Thyroid gland (tissue), 4 donors: ENCODE results near the gene EIF1AY. TPM values are rescaled to one million over a fixed set of nuclear protein-coding genes. Genes with fewer than 3 reads are reported as not detected.

Experiments used
- DNase-seq, 2 donors: peaks; one replicate each; pipeline ENCODE4 v3.0.0-alpha.2; 2019
- H3K27ac ChIP-seq, 3 donors: fragments of 200-600 bp; sonication (generic); 1 replicate in 2 of 3; 2 replicates in 1 of 3; pipeline ENCODE4 v1.5.1; 2016 to 2019; ENCODE audit warnings: mild to moderate bottlenecking in 1 of 3, moderate library complexity in 1 of 3
- H3K27me3 ChIP-seq: fragments of 200-600 bp; sonication (generic); one replicate; pipeline ENCODE4 v1.5.1; 2019
- H3K36me3 ChIP-seq, 2 donors: fragments of 200-600 bp; sonication (generic); one replicate each; pipeline ENCODE4 v1.5.1; 2016 to 2019
- H3K4me1 ChIP-seq, 2 donors: fragments of 200-600 bp; sonication (generic); one replicate each; pipeline ENCODE4 v1.5.1; 2017 to 2019
- H3K4me3 ChIP-seq, 3 donors: fragments of 200-600 bp; sonication (generic); replicated peaks in 1 of 3; 1 replicate in 2 of 3; 2 replicates in 1 of 3; pipeline ENCODE4 v1.5.1; 2016; ENCODE audit warnings: mild to moderate bottlenecking in 1 of 3
- H3K9me3 ChIP-seq: fragments of 200-600 bp; sonication (generic); one replicate; pipeline ENCODE4 v1.5.1; 2017
- POLR2A ChIP-seq, 2 donors: fragments of 450-650 bp; IDR thresholded peaks; one replicate each; pipeline ENCODE4 v1.6.1; 2017; ENCODE audit warnings: antibody characterized with exemption in 2 of 2, mild to moderate bottlenecking in 2 of 2, moderate library complexity in 1 of 2
- WGBS, 2 donors: methylation state at CpG; one replicate each; pipeline ENCODE4 v1.1.5; 2017; 5-methylcytosine and 5-hydroxymethylcytosine counted together
- intact Hi-C: fragments of 100-400 bp; cut with DNase I; formaldehyde crosslinking; loops from one replicate; pipeline ENCODE4 v1.15.1; 2023
- total RNA-seq, 4 donors: library from RNA; depleted of rRNA; stranded (reverse); fragments of >200 nt; gene quantifications; one replicate each; pipeline ENCODE4 v1.2.3, GENCODE V29; 2016
- TF ChIP-seq, protein P1 (sequence below), 6 experiments: fragments of 200-600 bp in 3 of 6; fragments of 450-650 bp in 3 of 6; sonication (generic) in 3 of 6; IDR thresholded peaks; one replicate each; pipeline ENCODE4 v1.5.1; 2016 to 2019; ENCODE audit warnings: antibody characterized with exemption in 6 of 6, mild to moderate bottlenecking in 2 of 6, inconsistent platforms in 1 of 6, moderate library complexity in 1 of 6

Gene EIF1AY
- total RNA-seq, 4 donors from 2014 or later = 14.9 to 19.3 TPM; not detected in 2

DNA sequence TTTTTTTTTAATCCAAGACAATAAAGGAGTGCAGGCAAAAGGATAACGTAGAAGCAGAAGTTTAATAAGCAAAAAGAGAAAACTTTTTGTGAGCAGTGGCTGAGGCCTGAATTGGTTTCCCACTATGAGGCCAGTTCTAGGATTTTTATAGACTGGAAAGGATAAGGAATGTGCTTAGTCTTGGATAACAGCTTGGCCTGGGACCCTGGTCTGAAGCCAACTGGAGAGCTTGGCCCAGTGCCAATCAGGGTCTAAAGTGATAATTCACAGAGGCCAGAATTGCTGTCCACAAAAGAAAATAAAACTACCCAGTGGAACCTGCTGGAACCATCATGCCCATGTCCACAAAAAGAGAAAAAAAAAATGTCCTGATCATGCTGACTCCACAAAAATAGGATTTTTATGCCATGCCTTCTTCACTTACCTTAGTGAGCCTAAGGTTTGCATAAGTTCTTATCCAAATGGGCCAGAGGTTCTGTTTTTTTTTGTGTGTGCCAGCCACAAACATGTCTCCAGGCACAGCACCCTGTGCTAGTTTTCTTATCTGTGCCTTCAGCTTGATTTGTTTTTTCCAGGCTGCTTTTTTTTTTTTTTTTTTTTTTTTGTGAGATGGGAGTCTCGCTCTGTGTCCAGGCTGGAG is 15.6 kb upstream of the EIF1AY start:
- intact Hi-C loops = no loop called here
- Histone ChIP-seq H3K4me3 (no peak overlapping the region), H3K27ac (no peak overlapping the region), H3K27me3 (no peaks in the 10 kb centered on the region), H3K36me3 (no peaks in the 10 kb centered on the region), H3K4me1 (no peaks in the 10 kb centered on the region), H3K9me3 (no peaks in the 10 kb centered on the region)
- TF ChIP-seq, protein P1, sequence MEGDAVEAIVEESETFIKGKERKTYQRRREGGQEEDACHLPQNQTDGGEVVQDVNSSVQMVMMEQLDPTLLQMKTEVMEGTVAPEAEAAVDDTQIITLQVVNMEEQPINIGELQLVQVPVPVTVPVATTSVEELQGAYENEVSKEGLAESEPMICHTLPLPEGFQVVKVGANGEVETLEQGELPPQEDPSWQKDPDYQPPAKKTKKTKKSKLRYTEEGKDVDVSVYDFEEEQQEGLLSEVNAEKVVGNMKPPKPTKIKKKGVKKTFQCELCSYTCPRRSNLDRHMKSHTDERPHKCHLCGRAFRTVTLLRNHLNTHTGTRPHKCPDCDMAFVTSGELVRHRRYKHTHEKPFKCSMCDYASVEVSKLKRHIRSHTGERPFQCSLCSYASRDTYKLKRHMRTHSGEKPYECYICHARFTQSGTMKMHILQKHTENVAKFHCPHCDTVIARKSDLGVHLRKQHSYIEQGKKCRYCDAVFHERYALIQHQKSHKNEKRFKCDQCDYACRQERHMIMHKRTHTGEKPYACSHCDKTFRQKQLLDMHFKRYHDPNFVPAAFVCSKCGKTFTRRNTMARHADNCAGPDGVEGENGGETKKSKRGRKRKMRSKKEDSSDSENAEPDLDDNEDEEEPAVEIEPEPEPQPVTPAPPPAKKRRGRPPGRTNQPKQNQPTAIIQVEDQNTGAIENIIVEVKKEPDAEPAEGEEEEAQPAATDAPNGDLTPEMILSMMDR (IDR thresholded peaks at IDR 0.05) = no peak
- no peak for TF ChIP-seq POLR2A (IDR thresholded peaks at IDR 0.05)
- WGBS, 2 donors = 43 to 47% methylated on average over 2 of the region's 2 CpGs
- DNase-seq = peak; percentile 65 to 75

DNA sequence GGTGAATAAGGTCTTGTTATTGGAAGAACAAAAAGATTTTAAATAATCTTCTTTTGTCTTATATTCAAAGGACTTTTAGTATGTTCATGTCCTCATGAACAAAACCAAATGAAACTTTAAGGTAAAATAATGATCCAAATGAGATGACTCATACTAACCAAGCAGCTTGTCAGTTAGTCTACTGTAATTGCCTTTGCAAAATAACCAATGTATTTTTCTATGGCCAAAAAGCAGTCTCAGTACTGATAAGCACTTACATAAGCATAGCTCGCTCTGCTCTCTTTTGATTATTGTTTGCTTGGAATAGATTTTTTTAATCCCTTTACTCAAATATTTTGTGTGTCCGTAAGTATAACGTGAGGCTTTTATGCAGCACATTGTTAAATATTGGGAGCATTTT is 4.3 kb upstream of the EIF1AY start:
- 77 to 92% methylated on average over 3 of the region's 3 CpGs for WGBS, 2 donors
- no peak for TF ChIP-seq POLR2A (IDR thresholded peaks at IDR 0.05)
- TF ChIP-seq, protein P1 (IDR thresholded peaks at IDR 0.05) = no peak
- Histone ChIP-seq H3K9me3 (no peaks in the 10 kb centered on the region), H3K27ac (no peak overlapping the region), H3K36me3 (no peaks in the 10 kb centered on the region), H3K27me3 (no peaks in the 10 kb centered on the region), H3K4me3 (no peak overlapping the region), H3K4me1 (no peaks in the 10 kb centered on the region)
- intact Hi-C loops = no loop called here
- DNase-seq = no peak

DNA sequence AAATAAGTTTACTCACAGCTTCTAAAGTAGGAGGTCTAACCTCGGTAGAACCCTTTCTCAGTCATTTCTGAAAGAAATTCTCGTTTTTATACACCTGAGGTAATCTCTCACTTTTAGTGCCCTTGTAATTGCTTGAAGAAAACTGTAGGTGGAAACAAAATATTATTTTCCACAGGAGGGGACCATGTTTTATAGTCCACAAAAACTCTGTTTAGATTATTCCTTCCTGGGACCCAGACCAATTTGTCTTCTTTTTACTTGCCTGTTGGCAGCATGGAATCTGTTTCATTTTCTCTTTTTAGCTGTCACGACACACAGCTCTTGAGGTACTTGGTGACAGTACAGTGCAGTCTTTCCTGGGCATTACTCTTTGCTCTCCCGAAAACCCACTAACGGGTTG is 930 bp downstream of the EIF1AY start:
- no peaks in the 10 kb centered on the region for H3K36me3 ChIP-seq
- no peaks in the 10 kb centered on the region for H3K4me1 ChIP-seq
- no peak for DNase-seq
- H3K9me3 ChIP-seq = no peaks in the 10 kb centered on the region
- no peak overlapping the region for H3K27ac ChIP-seq
- intact Hi-C loops = no loop called here
- H3K4me3 ChIP-seq = no peak overlapping the region
- no peak for TF ChIP-seq POLR2A (IDR thresholded peaks at IDR 0.05)
- TF ChIP-seq, protein P1 (IDR thresholded peaks at IDR 0.05) = peak in 2 of 6 experiments; percentile 12 to 17
- no peaks in the 10 kb centered on the region for H3K27me3 ChIP-seq
- 7 to 13% methylated on average over 5 of the region's 5 CpGs for WGBS, 2 donors

DNA sequence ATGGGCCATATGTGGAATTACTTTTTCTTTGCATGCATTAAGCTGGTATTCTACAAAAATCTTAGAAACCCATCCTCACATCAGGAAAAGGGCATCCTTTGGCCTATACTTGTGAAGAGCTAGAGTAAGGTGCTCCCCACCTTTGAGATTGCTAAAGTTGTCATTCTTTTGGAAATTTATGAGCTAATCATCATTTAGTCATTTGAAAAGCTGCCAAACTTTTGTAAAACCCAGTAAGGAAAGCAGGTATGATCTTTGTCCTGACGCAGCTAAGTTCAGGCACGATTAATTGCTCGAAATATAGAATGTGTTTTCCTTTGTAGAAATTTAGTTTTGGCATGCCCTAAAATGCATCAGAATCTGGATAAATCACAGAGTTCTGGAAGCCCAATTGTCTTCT is 2.6 kb downstream of the EIF1AY start:
- no peak for DNase-seq
- Histone ChIP-seq H3K27me3 (no peaks in the 10 kb centered on the region), H3K27ac (no peak overlapping the region), H3K9me3 (no peaks in the 10 kb centered on the region), H3K4me1 (no peaks in the 10 kb centered on the region), H3K36me3 (no peaks in the 10 kb centered on the region), H3K4me3 (no peak overlapping the region)
- whole genome bisulfite sequencing, 2 donors = 94 to 98% methylated on average over 3 of the region's 3 CpGs
- TF ChIP-seq POLR2A (IDR thresholded peaks at IDR 0.05) = no peak
- TF ChIP-seq, protein P1 (IDR thresholded peaks at IDR 0.05) = no peak
- intact Hi-C loops = no loop called here

DNA sequence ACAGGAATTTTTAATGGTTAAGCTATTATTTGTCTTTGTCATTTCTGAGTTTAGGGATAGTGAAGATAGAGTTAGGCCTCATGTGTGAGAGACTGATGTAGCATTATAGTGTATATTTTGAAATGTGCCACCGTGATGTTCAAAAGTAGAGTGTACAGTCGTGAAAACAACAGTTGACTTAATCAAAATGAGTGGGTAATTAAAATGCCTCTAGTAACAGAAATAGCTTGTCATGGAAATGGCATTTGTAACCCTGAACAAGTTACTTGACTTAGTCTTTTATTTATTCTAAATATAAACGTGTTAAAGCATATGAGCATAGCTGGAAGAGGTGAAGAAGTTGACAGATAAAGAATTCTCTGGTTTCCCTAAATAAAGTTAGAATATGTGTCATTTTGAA is 6.1 kb downstream of the EIF1AY start:
- TF ChIP-seq POLR2A (IDR thresholded peaks at IDR 0.05) = no peak
- TF ChIP-seq, protein P1 (IDR thresholded peaks at IDR 0.05) = no peak
- Histone ChIP-seq H3K9me3 (no peaks in the 10 kb centered on the region), H3K4me3 (no peak overlapping the region), H3K27ac (no peak overlapping the region), H3K27me3 (no peaks in the 10 kb centered on the region), H3K36me3 (no peaks in the 10 kb centered on the region), H3K4me1 (no peaks in the 10 kb centered on the region)
- WGBS, 2 donors = 90 to 91% methylated on average over 3 of the region's 3 CpGs
- intact Hi-C loops = no loop called here
- no peak for DNase-seq
